GM12892 (cell line): ENCODE measurements around the gene AKR1C4.
"Not testable (repeated sequence)": the region's sequence is repeated elsewhere in the genome, so short reads cannot be mapped to it uniquely, and the experiment has no call there.

ENCODE experiments used
- POLR2A ChIP-seq: IDR thresholded peaks from 2 replicates; pipeline ENCODE4 v1.6.1; 2011; ENCODE audit warnings: low read depth, low read length, control low read depth
- POLR2AphosphoS5 ChIP-seq: IDR thresholded peaks from 2 replicates; pipeline ENCODE4 v1.6.1; 2011; ENCODE audit warnings: low read depth, low read length, control low read depth
- TAF1 ChIP-seq: IDR thresholded peaks from 2 replicates; pipeline ENCODE4 v1.6.1; 2011; ENCODE audit warnings: low read depth, mild to moderate bottlenecking, control low read depth, low read length, borderline replicate concordance

GRCh38 chr10:5237541-5237940 is 40.9 kb downstream of the AKR1C4 start:
- not testable (repeated sequence) for TF ChIP-seq POLR2A, POLR2AphosphoS5, TAF1
